Body of pancreas (tissue), 4 donors: ENCODE results near the gene MROH9.

Experiments
- CTCF ChIP-seq, 7 experiments: fragments of 450-650 bp in 4 of 7; fragments of 200-600 bp in 3 of 7; sonication (generic) in 3 of 7; IDR thresholded peaks; one replicate each; pipeline ENCODE4 v1.5.1; 2016 to 2019; ENCODE audit warnings: antibody characterized with exemption in 7 of 7
- POLR2A ChIP-seq, 3 donors: fragments of 450-650 bp; IDR thresholded peaks; one replicate each; pipeline ENCODE4 v1.6.1; 2016; ENCODE audit warnings: antibody characterized with exemption in 3 of 3, mild to moderate bottlenecking in 2 of 3

GRCh38 chr1:171061425-171062143, 126.2 kb downstream of the MROH9 start:
- no peak for TF ChIP-seq CTCF (IDR thresholded peaks at IDR 0.05)
- TF ChIP-seq POLR2A (IDR thresholded peaks at IDR 0.05), result no peak
